ENCODE results near the gene GPN2. TPM values are rescaled to one million over a fixed set of nuclear protein-coding genes. Genes with fewer than 3 reads are reported as not detected.
"Not testable (repeated sequence)": the region's sequence is repeated elsewhere in the genome, so short reads cannot be mapped to it uniquely, and the experiment has no call there.

GPN2 gene
- total and polyA plus RNA-seq, 2 donors (not counting 3 experiments of a cell fraction or from before 2014, with no cell fraction given) = 21.9 to 37.4 TPM

GRCh38 chr1:26848499-26848898 lies 41.6 kb downstream of the GPN2 start:
- Histone ChIP-seq H3K4me1 (ENCODE audit: control insufficient read depth, extremely low read depth, insufficient read depth, low read length) (peaks cover 9% of the 10 kb centered on the region), H3K9me1 (replicated peaks; ENCODE audit: control insufficient read depth, extremely low read depth, insufficient read depth, low read length) (no peaks in the 10 kb centered on the region), H3K27ac (ENCODE audit: insufficient read depth, low read depth, low read length) (peak overlapping the region; percentile 75), H3K9ac (replicated peaks; ENCODE audit: extremely low read depth, insufficient read depth, low read length) (peak overlapping the region; percentile 21), H3K79me2 (ENCODE audit: control insufficient read depth, insufficient read depth, low read length) (no peaks in the 10 kb centered on the region), H3K36me3 (ENCODE audit: control insufficient read depth in 2 of 2, extremely low read depth in 1 of 2, insufficient read depth in 2 of 2, low read length in 2 of 2) (peaks cover 8 to 24% of the 10 kb centered on the region in 2 experiments), H3K4me3 (replicated peaks in 1 of 3; ENCODE audit: insufficient read depth in 1 of 3, low read depth in 1 of 3, low read length in 3 of 3) (no peak overlapping the region), H4K20me1 (replicated peaks; ENCODE audit: control insufficient read depth, extremely low read depth, insufficient read depth, low read length) (no peaks in the 10 kb centered on the region), H3K4me2 (ENCODE audit: insufficient read depth, low read length) (no peak overlapping the region), H3K27me3 (ENCODE audit: control insufficient read depth in 2 of 2, insufficient read depth in 2 of 2, low read length in 2 of 2) (no peaks in the 10 kb centered on the region), H2AFZ (ENCODE audit: low read depth, low read length) (no peak overlapping the region), H3K9me3 (replicated peaks; ENCODE audit: control insufficient read depth, insufficient read depth, low read length) (no peaks in the 10 kb centered on the region)
- ChIA-PET CTCF (interaction anchor here (0.8 to 3.3 kb wide), 11 partner anchors 10 to 247 kb away, joined by 3 to 27 read pairs (median 8); partner anchors contain the start of gene ZDHHC18), POLR2A (interaction anchor here (0.8 to 1.5 kb wide), 2 partner anchors 17 to 20 kb away, joined by 4 read pairs; no protein-coding TSS in a partner anchor)
- FAIRE-seq (no peak), DNase-seq (ENCODE audit: low read depth, low spot score) (no peak)
- TF ChIP-seq JUN (IDR thresholded peaks at IDR 0.05; ENCODE audit: borderline replicate concordance, insufficient read depth, insufficient read length, low read depth) = no peak
- TF ChIP-seq POLR2AphosphoS5 (IDR thresholded peaks at IDR 0.05; ENCODE audit: insufficient read depth, low read depth, low read length) = no peak
- no peak for TF ChIP-seq MYC (IDR thresholded peaks at IDR 0.05; ENCODE audit: low read depth, low read length)
- no peak for TF ChIP-seq EZH2 (IDR thresholded peaks at IDR 0.05; ENCODE audit: borderline replicate concordance, low read depth, low read length, severe bottlenecking)
- TF ChIP-seq CTCF (IDR thresholded peaks at IDR 0.05; ENCODE audit: extremely low read depth in 1 of 2, insufficient read depth in 1 of 2, low read depth in 1 of 2, low read length in 2 of 2) = no peak
- TF ChIP-seq, protein P1, sequence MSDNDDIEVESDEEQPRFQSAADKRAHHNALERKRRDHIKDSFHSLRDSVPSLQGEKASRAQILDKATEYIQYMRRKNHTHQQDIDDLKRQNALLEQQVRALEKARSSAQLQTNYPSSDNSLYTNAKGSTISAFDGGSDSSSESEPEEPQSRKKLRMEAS (IDR thresholded peaks at IDR 0.05; ENCODE audit: insufficient read depth, insufficient read length) = no peak
- TF ChIP-seq FOS (IDR thresholded peaks at IDR 0.05; ENCODE audit: borderline replicate concordance, insufficient read depth, low read length) = no peak
- no peak for TF ChIP-seq GATA2 (IDR thresholded peaks at IDR 0.05; ENCODE audit: insufficient read depth, insufficient read length, low read depth, low read length)
- no peak for TF ChIP-seq POLR2A (IDR thresholded peaks at IDR 0.05; ENCODE audit: low read depth, low read length)
- BruUV-seq (replicated peaks) = no TSS peak
- intact Hi-C loops (cut with micrococcal nuclease) = no loop called here
- dilution Hi-C loops (cut with MboI; ENCODE audit: extremely low pct_ligation_motif_present, low sequenced_read_pairs) = no loop called here

GRCh38 chr1:26847826-26848225 lies 42.3 kb downstream of the GPN2 start:
- CTCF ChIA-PET = interaction anchor here (0.8 to 3.3 kb wide), 7 partner anchors 11 to 246 kb away, joined by 4 to 27 read pairs (median 9); partner anchors contain the start of gene ZDHHC18
- H3K27ac ChIP-seq (ENCODE audit: insufficient read depth, low read depth, low read length); POLR2A ChIA-PET: not testable (repeated sequence)

More at GRCh38 chr1:26847826-26848225, 42.3 kb downstream of the GPN2 start:
- intact Hi-C loops (cut with micrococcal nuclease); H3K9ac ChIP-seq (replicated peaks; ENCODE audit: extremely low read depth, insufficient read depth, low read length); H3K9me3 ChIP-seq (replicated peaks; ENCODE audit: control insufficient read depth, insufficient read depth, low read length); H3K27me3 ChIP-seq (ENCODE audit: control insufficient read depth in 2 of 2, insufficient read depth in 2 of 2, low read length in 2 of 2); dilution Hi-C loops (cut with MboI; ENCODE audit: extremely low pct_ligation_motif_present, low sequenced_read_pairs); DNase-seq (ENCODE audit: low read depth, low spot score); H4K20me1 ChIP-seq (replicated peaks; ENCODE audit: control insufficient read depth, extremely low read depth, insufficient read depth, low read length); BruUV-seq (replicated peaks); H3K4me3 ChIP-seq (replicated peaks in 1 of 3; ENCODE audit: insufficient read depth in 1 of 3, low read depth in 1 of 3, low read length in 3 of 3); H3K79me2 ChIP-seq (ENCODE audit: control insufficient read depth, insufficient read depth, low read length); H3K4me2 ChIP-seq (ENCODE audit: insufficient read depth, low read length); FAIRE-seq; H3K4me1 ChIP-seq (ENCODE audit: control insufficient read depth, extremely low read depth, insufficient read depth, low read length); H2AFZ ChIP-seq (ENCODE audit: low read depth, low read length); H3K9me1 ChIP-seq (replicated peaks; ENCODE audit: control insufficient read depth, extremely low read depth, insufficient read depth, low read length): not testable (repeated sequence)
- H3K36me3 ChIP-seq (ENCODE audit: control insufficient read depth in 2 of 2, extremely low read depth in 1 of 2, insufficient read depth in 2 of 2, low read length in 2 of 2) = peaks cover 9 to 24% of the 10 kb centered on the region in 2 experiments

Measured in endothelial cell of umbilical vein (primary cell).